ENCODE results near the gene SLC16A13. TPM values are rescaled to one million over a fixed set of nuclear protein-coding genes. Genes with fewer than 3 reads are reported as not detected.

SLC16A13 gene
- total RNA-seq, 1 donor from 2014 or later: 7.9 TPM

- H3K36me3 Mint-ChIP-seq (ENCODE audit: unreplicated experiment): peaks cover 9% of the 10 kb centered on the region
- H3K9me3 Mint-ChIP-seq (ENCODE audit: unreplicated experiment): no peaks in the 10 kb centered on the region
- no peak for DNase-seq (ENCODE audit: extremely low spot score, unreplicated experiment)
- peaks cover 55% of the 10 kb centered on the region for H3K4me1 Mint-ChIP-seq (ENCODE audit: unreplicated experiment)
- H3K4me3 Mint-ChIP-seq (ENCODE audit: unreplicated experiment): peak overlapping the region; percentile 96
- H3K27me3 Mint-ChIP-seq (ENCODE audit: unreplicated experiment): no peaks in the 10 kb centered on the region
- peak overlapping the region; percentile 99 for H3K27ac Mint-ChIP-seq (ENCODE audit: unreplicated experiment)
- TF ChIP-seq, protein P1, sequence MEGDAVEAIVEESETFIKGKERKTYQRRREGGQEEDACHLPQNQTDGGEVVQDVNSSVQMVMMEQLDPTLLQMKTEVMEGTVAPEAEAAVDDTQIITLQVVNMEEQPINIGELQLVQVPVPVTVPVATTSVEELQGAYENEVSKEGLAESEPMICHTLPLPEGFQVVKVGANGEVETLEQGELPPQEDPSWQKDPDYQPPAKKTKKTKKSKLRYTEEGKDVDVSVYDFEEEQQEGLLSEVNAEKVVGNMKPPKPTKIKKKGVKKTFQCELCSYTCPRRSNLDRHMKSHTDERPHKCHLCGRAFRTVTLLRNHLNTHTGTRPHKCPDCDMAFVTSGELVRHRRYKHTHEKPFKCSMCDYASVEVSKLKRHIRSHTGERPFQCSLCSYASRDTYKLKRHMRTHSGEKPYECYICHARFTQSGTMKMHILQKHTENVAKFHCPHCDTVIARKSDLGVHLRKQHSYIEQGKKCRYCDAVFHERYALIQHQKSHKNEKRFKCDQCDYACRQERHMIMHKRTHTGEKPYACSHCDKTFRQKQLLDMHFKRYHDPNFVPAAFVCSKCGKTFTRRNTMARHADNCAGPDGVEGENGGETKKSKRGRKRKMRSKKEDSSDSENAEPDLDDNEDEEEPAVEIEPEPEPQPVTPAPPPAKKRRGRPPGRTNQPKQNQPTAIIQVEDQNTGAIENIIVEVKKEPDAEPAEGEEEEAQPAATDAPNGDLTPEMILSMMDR (IDR thresholded peaks at IDR 0.05): no peak
Observed at GRCh38 chr17:7011942-7012254, 23.9 kb upstream of the SLC16A13 start.

DNA sequence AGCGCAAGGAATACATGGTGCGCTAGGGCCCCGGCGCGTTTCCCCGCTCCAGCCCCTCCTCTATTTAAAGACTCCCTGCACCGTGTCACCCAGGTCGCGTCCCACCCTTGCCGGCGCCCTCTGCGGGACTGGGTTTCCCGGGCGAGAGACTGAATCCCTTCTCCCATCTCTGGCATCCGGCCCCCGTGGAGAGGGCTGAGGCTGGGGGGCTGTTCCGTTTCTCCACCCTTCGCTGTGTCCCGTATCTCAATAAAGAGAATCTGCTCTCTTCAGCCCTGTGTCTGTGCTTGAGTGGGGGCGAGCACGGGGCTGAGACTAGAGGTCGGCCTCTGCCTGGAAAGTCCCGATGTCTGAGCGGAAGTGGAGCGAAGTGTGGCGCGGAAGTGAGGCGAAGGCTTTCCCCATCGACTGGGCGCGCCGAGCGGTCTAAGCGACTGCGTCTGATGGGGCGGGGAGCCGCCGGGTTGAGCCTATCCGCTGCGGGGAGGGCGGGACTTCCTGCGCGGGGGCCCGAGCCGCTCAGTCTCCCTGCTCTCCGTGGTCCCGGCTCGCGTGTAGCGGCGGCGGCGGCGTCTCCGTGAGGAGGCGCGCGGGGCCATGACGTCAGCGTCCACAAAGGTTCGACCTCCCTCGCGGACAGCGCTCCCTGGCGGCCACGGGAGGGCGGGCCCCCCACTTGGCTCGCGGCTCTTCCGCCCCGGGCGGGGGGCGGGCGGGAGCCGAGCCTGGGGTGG lies 21.4 kb upstream of the SLC16A13 start:
- Mint-ChIP-seq H3K4me1 (ENCODE audit: unreplicated experiment) (peaks cover 53% of the 10 kb centered on the region), H3K27me3 (ENCODE audit: unreplicated experiment) (no peaks in the 10 kb centered on the region), H3K9me3 (ENCODE audit: unreplicated experiment) (no peaks in the 10 kb centered on the region), H3K36me3 (ENCODE audit: unreplicated experiment) (peaks cover 9% of the 10 kb centered on the region), H3K27ac (ENCODE audit: unreplicated experiment) (peak overlapping the region; percentile 99), H3K4me3 (ENCODE audit: unreplicated experiment) (peak overlapping the region; percentile 96)
- peak; percentile 99 for DNase-seq (ENCODE audit: extremely low spot score, unreplicated experiment)
- TF ChIP-seq, protein P1 (IDR thresholded peaks at IDR 0.05): peak; percentile 87

DNA sequence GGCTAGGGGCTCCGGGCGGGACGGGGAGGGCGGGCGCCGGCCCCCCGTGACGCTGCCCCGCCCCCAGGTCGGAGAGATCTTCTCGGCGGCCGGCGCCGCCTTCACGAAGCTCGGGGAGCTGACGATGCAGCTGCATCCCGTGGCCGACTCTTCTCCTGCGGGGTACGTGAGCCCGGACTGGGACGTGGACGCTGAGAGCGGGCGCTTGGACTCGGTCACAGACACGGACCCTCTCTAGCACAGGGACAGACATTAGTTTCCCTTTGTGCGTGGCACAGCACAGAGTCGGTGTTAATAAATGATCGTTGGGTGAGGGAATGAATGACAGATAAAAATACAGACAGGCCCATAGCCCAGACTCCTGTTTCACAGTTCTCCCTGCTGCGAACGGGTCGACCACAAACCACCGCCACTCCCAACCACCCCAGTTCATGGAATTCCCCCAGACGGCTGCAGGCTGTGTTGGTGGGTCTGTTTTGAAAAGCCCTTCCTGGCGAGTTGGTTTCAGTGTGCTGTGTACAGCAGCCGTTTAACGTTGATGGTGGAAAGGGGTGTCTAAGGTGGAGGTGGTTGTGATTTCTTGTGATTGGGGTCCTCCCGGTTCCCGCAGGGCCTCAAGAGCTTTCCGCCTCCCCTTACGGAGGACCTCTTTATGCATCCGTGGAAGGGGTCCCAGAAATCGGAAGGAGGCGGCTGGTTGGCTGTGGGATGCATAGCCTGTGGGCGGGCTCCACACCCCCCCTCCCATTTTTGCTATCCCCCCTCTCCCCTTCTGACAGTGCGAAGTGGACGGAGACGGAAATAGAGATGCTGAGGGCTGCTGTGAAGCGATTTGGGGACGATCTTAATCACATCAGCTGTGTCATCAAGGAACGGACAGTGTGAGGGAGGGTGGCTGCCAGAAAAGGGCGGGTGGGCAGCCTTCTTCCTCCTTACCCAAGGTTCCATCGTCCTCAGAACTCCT lies 20.5 kb upstream of the SLC16A13 start:
- peaks cover 53% of the 10 kb centered on the region for H3K4me1 Mint-ChIP-seq (ENCODE audit: unreplicated experiment)
- peaks cover 7% of the 10 kb centered on the region for H3K36me3 Mint-ChIP-seq (ENCODE audit: unreplicated experiment)
- peak overlapping the region; percentile 98 for H3K27ac Mint-ChIP-seq (ENCODE audit: unreplicated experiment)
- no peaks in the 10 kb centered on the region for H3K9me3 Mint-ChIP-seq (ENCODE audit: unreplicated experiment)
- peak overlapping the region; percentile 96 for H3K4me3 Mint-ChIP-seq (ENCODE audit: unreplicated experiment)
- TF ChIP-seq, protein P1 (IDR thresholded peaks at IDR 0.05): peak; percentile 40
- DNase-seq (ENCODE audit: extremely low spot score, unreplicated experiment): no peak
- no peaks in the 10 kb centered on the region for H3K27me3 Mint-ChIP-seq (ENCODE audit: unreplicated experiment)

DNA sequence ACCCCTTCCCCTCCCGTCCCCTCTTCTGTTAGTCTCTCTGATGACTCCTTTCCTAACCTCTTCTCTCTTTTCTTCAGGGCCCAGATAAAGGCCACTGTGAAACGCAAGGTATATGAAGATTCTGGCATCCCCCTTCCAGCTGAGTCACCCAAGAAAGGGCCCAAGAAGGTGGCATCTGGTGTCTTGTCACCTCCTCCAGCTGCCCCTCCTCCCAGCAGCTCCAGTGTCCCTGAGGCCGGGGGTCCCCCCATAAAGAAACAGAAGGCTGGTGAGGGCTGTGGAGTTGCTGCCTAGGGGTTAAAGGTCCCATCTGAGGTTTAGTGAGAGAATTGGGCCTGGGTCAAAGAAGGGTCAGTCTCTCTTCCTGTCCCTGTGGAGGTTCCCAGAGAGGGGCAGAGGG lies 19.4 kb upstream of the SLC16A13 start:
- no peaks in the 10 kb centered on the region for H3K27me3 Mint-ChIP-seq (ENCODE audit: unreplicated experiment)

More for the DNA sequence above, 19.4 kb upstream of the SLC16A13 start:
- no peak for DNase-seq (ENCODE audit: extremely low spot score, unreplicated experiment)
- H3K36me3 Mint-ChIP-seq (ENCODE audit: unreplicated experiment): peaks cover 7% of the 10 kb centered on the region
- no peak overlapping the region for H3K4me3 Mint-ChIP-seq (ENCODE audit: unreplicated experiment)
- H3K27ac Mint-ChIP-seq (ENCODE audit: unreplicated experiment): peak overlapping the region; percentile 98
- TF ChIP-seq, protein P1 (IDR thresholded peaks at IDR 0.05): no peak
- H3K4me1 Mint-ChIP-seq (ENCODE audit: unreplicated experiment): peaks cover 46% of the 10 kb centered on the region
- H3K9me3 Mint-ChIP-seq (ENCODE audit: unreplicated experiment): no peaks in the 10 kb centered on the region
